ENCODE results near the gene MMP25. TPM values are rescaled to one million over a fixed set of nuclear protein-coding genes. Genes with fewer than 3 reads are reported as not detected.

Gene MMP25
- polyA plus RNA-seq, 3 donors: 0.71 to 26.6 (median 2.6) TPM

DNA sequence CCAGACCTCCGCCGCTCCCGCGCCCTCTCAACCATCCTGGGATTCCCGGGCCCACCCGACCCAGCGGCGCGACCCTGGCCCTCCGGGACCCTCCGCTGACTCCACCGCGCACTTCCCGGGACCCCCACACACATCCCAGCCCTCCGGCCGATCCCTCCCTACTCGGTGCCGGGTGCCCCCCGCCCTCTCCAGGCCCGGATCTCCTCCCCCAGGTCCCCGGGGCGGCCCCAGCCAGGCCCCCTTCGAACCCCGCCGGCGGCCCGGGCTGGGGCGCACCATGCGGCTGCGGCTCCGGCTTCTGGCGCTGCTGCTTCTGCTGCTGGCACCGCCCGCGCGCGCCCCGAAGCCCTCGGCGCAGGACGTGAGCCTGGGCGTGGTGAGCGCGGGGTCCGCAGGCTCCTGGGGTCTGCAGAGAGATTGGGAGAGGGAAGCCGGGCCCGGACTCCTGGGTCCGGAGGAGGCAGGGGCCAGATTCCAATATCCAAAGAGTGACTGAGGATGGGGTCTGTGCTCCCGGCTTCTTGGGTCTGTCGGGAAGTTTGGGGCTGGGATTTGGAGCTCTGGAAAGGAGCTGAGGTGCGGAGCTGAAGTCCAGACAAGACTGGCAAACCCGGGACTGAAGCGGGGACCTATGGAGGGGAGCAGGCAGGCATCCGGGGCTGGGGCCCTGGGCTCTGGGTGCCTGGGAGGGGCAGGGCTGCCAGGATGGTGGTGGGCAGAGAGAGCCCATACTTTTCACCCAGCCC lies 453 bp downstream of the MMP25 start:
- intact Hi-C loops (cut with micrococcal nuclease): no loop called here

GRCh38 chr16:3047387-3047720 lies 993 bp downstream of the MMP25 start:
- Mint-ChIP-seq H3K27ac (peak overlapping the region in 1 of 7 donors; percentile 62), H3K4me3 (peak overlapping the region; percentile 75 to 93), H3K27me3 (ENCODE audit: low read depth in 3 of 3) (peaks cover 29 to 45% (median 38%) of the 10 kb centered on the region in 3 donors), H3K9me3 (peaks cover 0 to 9% (median 3%) of the 10 kb centered on the region in 7 donors), H3K36me3 (peaks cover 24 to 29% of the 10 kb centered on the region in 2 donors), H3K4me1 (peaks cover 66% of the 10 kb centered on the region)
- Histone ChIP-seq H3K9me3 (replicated peaks in 1 of 2; ENCODE audit: control insufficient read depth in 1 of 2, insufficient read depth in 1 of 2, low read length in 2 of 2) (no peaks in the 10 kb centered on the region), H2AFZ (ENCODE audit: insufficient read depth, low read depth, low read length, poor library complexity, severe bottlenecking) (peak overlapping the region; percentile 93), H3K36me3 (replicated peaks in 1 of 2; ENCODE audit: control insufficient read depth in 1 of 2, insufficient read depth in 2 of 2, low read length in 2 of 2) (no peaks in the 10 kb centered on the region), H3K4me2 (replicated peaks; ENCODE audit: extremely low read depth, low read length, poor library complexity, severe bottlenecking) (peak overlapping the region; percentile 100), H3K4me1 (ENCODE audit: control insufficient read depth in 1 of 2, insufficient read depth in 2 of 2, low read length in 2 of 2) (peaks cover 69 to 87% of the 10 kb centered on the region in 2 donors), H3K79me2 (ENCODE audit: insufficient read depth, low read length) (no peaks in the 10 kb centered on the region), H4K20me1 (ENCODE audit: insufficient read depth, low read length) (no peaks in the 10 kb centered on the region), H3K27ac (ENCODE audit: low read depth in 1 of 2, low read length in 2 of 2) (no peak overlapping the region), H3K9ac (ENCODE audit: insufficient read depth, low read length, poor library complexity, severe bottlenecking) (peak overlapping the region; percentile 70), H3K27me3 (ENCODE audit: control insufficient read depth in 2 of 2, insufficient read depth in 2 of 2, low read length in 2 of 2) (peaks cover 7 to 31% of the 10 kb centered on the region in 2 donors), H3K4me3 (replicated peaks in 1 of 3; ENCODE audit: low read depth in 2 of 3, low read length in 3 of 3) (peak overlapping the region in 2 of 3 experiments; percentile 22 to 86)
- no peak for DNase-seq
- 21% methylated on average over 11 of the region's 13 CpGs for WGBS (ENCODE audit: insufficient coverage)
- no peak for TF ChIP-seq CTCF (IDR thresholded peaks at IDR 0.05)
- intact Hi-C loops (cut with micrococcal nuclease): no loop called here

More for the DNA sequence above, 453 bp downstream of the MMP25 start:
- peak overlapping the region in 2 of 7 donors; percentile 41 to 45 for H3K27ac Mint-ChIP-seq
- H3K9me3 ChIP-seq (replicated peaks in 1 of 2; ENCODE audit: control insufficient read depth in 1 of 2, insufficient read depth in 1 of 2, low read length in 2 of 2): no peaks in the 10 kb centered on the region
- TF ChIP-seq CTCF (IDR thresholded peaks at IDR 0.05): no peak
- H3K4me3 Mint-ChIP-seq: peak overlapping the region; percentile 75 to 93
- H3K9me3 Mint-ChIP-seq: peaks cover 0 to 9% (median 3%) of the 10 kb centered on the region in 7 donors
- H2AFZ ChIP-seq (ENCODE audit: insufficient read depth, low read depth, low read length, poor library complexity, severe bottlenecking): peak overlapping the region; percentile 93
- peak overlapping the region; percentile 51 to 86 (median 73) for H3K4me3 ChIP-seq (replicated peaks in 1 of 3; ENCODE audit: low read depth in 2 of 3, low read length in 3 of 3)
- peak overlapping the region; percentile 100 for H3K4me2 ChIP-seq (replicated peaks; ENCODE audit: extremely low read depth, low read length, poor library complexity, severe bottlenecking)
- H3K36me3 Mint-ChIP-seq: peaks cover 20 to 26% of the 10 kb centered on the region in 2 donors
- H3K9ac ChIP-seq (ENCODE audit: insufficient read depth, low read length, poor library complexity, severe bottlenecking): peak overlapping the region; percentile 70
- peaks cover 61% of the 10 kb centered on the region for H3K4me1 Mint-ChIP-seq
- peaks cover 66 to 83% of the 10 kb centered on the region in 2 donors for H3K4me1 ChIP-seq (ENCODE audit: control insufficient read depth in 1 of 2, insufficient read depth in 2 of 2, low read length in 2 of 2)
- peak overlapping the region in 1 of 2 donors; percentile 44 for H3K27ac ChIP-seq (ENCODE audit: low read depth in 1 of 2, low read length in 2 of 2)
- peaks cover 7 to 31% of the 10 kb centered on the region in 2 donors for H3K27me3 ChIP-seq (ENCODE audit: control insufficient read depth in 2 of 2, insufficient read depth in 2 of 2, low read length in 2 of 2)
- H3K36me3 ChIP-seq (replicated peaks in 1 of 2; ENCODE audit: control insufficient read depth in 1 of 2, insufficient read depth in 2 of 2, low read length in 2 of 2): no peaks in the 10 kb centered on the region
- WGBS (ENCODE audit: insufficient coverage): 3% methylated on average over 50 of the region's 54 CpGs
- DNase-seq: no peak
- H3K27me3 Mint-ChIP-seq (ENCODE audit: low read depth in 3 of 3): peaks cover 29 to 42% (median 39%) of the 10 kb centered on the region in 3 donors
- H4K20me1 ChIP-seq (ENCODE audit: insufficient read depth, low read length): no peaks in the 10 kb centered on the region
- no peaks in the 10 kb centered on the region for H3K79me2 ChIP-seq (ENCODE audit: insufficient read depth, low read length)
